ENCODE data around the gene CDON.

Gene CDON

GRCh38 chr11:126090452-126090851 is 27.8 kb upstream of the CDON start:
- no peak for TF ChIP-seq ZFX (IDR thresholded peaks at IDR 0.05)
- TF ChIP-seq, protein P1, sequence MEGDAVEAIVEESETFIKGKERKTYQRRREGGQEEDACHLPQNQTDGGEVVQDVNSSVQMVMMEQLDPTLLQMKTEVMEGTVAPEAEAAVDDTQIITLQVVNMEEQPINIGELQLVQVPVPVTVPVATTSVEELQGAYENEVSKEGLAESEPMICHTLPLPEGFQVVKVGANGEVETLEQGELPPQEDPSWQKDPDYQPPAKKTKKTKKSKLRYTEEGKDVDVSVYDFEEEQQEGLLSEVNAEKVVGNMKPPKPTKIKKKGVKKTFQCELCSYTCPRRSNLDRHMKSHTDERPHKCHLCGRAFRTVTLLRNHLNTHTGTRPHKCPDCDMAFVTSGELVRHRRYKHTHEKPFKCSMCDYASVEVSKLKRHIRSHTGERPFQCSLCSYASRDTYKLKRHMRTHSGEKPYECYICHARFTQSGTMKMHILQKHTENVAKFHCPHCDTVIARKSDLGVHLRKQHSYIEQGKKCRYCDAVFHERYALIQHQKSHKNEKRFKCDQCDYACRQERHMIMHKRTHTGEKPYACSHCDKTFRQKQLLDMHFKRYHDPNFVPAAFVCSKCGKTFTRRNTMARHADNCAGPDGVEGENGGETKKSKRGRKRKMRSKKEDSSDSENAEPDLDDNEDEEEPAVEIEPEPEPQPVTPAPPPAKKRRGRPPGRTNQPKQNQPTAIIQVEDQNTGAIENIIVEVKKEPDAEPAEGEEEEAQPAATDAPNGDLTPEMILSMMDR (conservative IDR thresholded peaks at IDR 0.05): no peak
- H3K27ac ChIP-seq: no peak overlapping the region

DNA sequence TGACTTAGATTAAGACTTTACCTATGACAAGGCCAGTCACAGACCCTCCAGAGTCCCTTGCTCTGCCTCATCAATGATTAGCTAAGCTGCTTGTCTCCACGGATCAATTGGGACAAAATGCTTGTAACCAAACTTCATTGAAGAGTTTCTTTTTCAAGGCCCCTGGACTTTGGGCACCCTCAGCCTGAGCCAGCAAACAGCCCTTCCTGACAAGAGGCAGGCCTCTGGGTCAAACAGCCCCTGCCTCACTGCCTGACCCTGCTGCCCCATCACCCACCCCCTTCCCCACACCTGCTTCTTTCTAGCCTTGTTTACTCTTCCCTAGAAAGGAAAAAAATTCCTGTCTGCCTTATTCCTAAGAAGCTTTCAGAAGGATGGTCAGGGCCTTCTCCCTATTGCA is 26.3 kb upstream of the CDON start:
- H3K27ac ChIP-seq: no peak overlapping the region
- TF ChIP-seq, protein P1 (conservative IDR thresholded peaks at IDR 0.05): no peak
- no peak for TF ChIP-seq ZFX (IDR thresholded peaks at IDR 0.05)

GRCh38 chr11:126086248-126086647 is 23.6 kb upstream of the CDON start:
- TF ChIP-seq ZFX (IDR thresholded peaks at IDR 0.05): no peak
- TF ChIP-seq, protein P1 (conservative IDR thresholded peaks at IDR 0.05): no peak
- H3K27ac ChIP-seq: no peak overlapping the region

GRCh38 chr11:126084608-126084912 is 21.9 kb upstream of the CDON start:
- TF ChIP-seq, protein P1 (conservative IDR thresholded peaks at IDR 0.05): no peak
- no peak for TF ChIP-seq ZFX (IDR thresholded peaks at IDR 0.05)
- no peak overlapping the region for H3K27ac ChIP-seq

DNA sequence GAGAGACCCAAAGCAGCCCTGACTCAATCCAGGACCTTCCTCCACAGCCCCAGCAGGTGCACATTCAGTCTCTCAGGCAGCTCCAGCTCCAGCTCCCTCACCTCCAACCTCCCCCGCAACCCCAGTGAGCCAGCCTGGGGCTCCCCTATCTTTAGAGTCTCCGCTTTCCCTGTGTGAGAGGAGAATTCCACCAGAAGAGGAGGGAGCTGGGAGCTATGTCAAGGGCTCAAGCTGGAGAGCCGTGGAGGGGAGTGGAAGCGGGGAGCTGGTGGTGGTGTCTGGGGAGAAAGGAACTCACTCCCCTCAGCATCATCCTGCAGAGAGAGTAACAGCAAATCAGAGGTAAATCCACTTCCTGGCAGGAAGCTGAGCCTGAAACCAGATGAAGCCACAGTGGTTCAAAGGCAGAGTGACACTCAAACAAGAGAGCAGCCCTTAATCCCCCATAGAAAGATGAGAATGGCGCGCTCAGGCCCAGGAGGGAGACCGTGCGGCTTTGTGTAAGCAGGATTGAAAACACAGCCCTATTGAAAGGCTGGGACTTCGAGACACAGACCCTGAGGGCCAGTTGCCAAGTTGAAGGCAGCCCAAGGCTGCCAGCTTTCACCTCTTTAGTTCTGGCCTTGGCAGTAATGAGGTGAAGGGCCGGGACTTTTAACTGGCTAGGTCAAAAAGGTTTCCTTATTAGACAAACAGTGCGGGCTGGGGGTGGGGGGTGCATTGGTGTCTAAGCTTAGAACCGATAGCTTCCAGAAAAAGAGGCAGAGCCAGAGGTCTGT is 21.4 kb upstream of the CDON start:
- H3K27ac ChIP-seq: peak overlapping the region; percentile 5; the same call in 1 of the 2 replicates
- TF ChIP-seq, protein P1 (conservative IDR thresholded peaks at IDR 0.05): no peak
- TF ChIP-seq ZFX (IDR thresholded peaks at IDR 0.05): no peak

- H3K27ac ChIP-seq: peak overlapping the region; percentile 29; the same call in 1 of the 2 replicates
- TF ChIP-seq ZFX (IDR thresholded peaks at IDR 0.05): no peak
- TF ChIP-seq, protein P1 (conservative IDR thresholded peaks at IDR 0.05): no peak
Measured at GRCh38 chr11:126082251-126083109, 19.8 kb upstream of the CDON start.

GRCh38 chr11:126081915-126082250 is 19.2 kb upstream of the CDON start:
- TF ChIP-seq ZFX (IDR thresholded peaks at IDR 0.05): no peak
- TF ChIP-seq, protein P1 (conservative IDR thresholded peaks at IDR 0.05): no peak
- no peak overlapping the region; the same call in 1 of the 2 replicates for H3K27ac ChIP-seq
